HG02870 (cell line): Measurements from ENCODE around the gene SERINC5.
"Not testable (repeated sequence)": the region's sequence is repeated elsewhere in the genome, so short reads cannot be mapped to it uniquely, and the experiment has no call there.

ENCODE experiments used
- ATAC-seq: cut with Tn5 transposase; IDR thresholded peaks from one replicate; pipeline ENCODE4 v1.9.1; 2021; ENCODE audit warnings: mild to moderate bottlenecking, moderate library complexity; ENCODE audit not compliant: unreplicated experiment

The SERINC5 gene

GRCh38 chr5:80143491-80143890, 112.4 kb downstream of the SERINC5 start:
- ATAC-seq: no peak

DNA sequence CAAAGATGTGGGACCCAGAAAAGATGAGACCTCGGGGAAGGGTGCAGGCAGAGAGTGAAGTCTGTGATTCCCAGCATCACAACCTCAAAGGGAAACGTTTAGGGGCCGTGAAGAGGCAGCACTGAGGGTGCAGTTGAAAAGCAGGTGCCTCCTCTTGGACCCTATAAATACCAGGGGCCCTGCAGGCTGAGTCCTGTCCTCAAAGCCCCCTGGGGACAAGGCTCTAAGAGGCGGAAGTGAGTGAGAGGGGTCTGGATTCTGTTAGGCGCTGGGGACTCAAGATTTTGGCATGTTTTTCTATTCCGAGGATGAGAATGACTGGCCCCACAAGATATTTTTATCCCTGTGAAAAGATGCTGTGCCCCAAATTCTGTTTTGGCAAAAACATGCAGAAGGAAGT, 112.9 kb downstream of the SERINC5 start:
- no peak for ATAC-seq

DNA sequence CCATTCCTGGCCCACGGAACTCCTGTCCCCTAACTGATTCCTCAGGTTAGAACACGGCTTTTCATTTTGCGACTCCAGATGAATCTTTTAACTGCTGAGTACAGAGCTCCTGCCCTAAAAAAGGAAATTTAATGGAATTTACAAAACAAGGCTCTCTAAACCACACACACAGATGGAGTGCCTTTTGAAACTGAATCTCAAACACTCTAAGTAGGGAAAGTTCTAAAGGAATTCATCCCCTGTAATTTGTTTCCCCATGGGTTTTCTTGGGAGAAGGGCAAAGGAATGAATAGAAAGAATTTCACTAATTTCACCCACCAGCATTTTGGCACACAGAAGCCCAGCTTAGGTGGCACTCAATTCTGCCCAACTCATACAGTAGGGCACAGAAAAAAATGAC, 114.2 kb downstream of the SERINC5 start:
- ATAC-seq: no peak

GRCh38 chr5:80141147-80141671, 114.6 kb downstream of the SERINC5 start:
- ATAC-seq: no peak

DNA sequence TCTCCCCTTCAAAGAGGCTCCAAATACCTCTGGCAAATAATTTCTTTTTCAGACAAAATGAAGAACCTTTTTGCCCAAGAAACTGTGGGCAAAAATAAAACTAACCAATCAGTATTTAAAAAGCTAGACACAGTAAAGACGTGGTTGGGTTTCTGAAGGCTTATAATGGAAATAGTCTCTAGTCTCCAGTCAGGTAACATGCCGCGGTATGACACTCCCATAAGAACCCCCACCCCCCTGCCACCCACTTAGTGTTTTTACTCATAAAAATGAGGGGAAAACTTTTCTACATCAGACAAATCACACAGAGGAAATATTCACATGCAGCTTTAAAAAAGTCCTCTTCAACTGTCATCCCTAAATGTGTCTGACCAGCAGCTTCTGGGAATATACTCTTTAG, 115.4 kb downstream of the SERINC5 start:
- no peak for ATAC-seq

DNA sequence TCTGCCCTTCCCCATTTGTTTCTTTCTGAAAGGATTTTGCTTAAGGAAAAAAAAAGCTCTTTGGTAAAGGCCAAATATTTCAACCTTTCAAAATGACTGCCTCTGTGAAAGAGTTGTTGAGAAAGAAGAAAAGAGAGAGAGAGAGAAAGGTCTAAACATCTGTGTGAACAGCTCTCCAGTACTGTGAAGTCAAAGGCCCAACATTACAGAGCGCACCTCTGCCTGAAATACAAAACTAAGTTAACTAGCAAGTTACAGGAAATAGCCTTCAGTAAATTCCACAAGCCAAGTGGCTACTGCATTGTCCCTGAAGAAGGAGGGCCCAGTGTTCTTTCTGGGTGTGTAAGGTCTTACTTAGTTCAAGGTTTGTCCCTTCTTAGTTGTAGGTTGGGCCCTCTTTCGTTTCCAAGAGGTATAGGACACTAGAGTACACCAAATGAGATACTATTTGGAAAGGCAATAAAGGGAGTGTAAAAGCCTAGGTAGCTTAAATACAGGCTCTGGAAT, 116.3 kb downstream of the SERINC5 start:
- no peak for ATAC-seq

- ATAC-seq: no peak
Observed at GRCh38 chr5:80138486-80138885, 117.4 kb downstream of the SERINC5 start.

GRCh38 chr5:80136798-80137197, 119.0 kb downstream of the SERINC5 start:
- not testable (repeated sequence) for ATAC-seq

- no peak for ATAC-seq
Observed at GRCh38 chr5:80134876-80135275, 121.0 kb downstream of the SERINC5 start.

DNA sequence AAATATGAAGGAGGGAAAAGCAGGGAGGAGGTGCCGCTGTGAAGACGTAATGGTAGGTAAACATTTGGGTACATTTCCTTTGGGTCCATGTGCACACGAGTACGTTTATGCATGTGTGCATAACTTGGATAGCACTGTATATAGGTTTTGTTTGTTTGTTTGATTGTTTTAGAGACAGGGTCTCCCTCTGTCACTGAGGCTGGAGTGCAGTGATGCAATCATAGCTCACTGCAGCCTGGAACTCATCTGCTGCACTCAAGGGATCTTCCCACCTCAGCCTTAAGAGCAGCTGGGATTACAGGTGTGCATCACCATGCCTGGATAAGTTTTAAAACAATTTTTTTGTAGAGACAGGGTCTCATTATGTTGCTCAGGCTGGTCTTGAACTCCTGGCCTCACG, 126.7 kb downstream of the SERINC5 start:
- ATAC-seq: no peak

GRCh38 chr5:80128141-80128540, 127.7 kb downstream of the SERINC5 start:
- no peak for ATAC-seq

GRCh38 chr5:80127116-80127552, 128.7 kb downstream of the SERINC5 start:
- no peak for ATAC-seq

DNA sequence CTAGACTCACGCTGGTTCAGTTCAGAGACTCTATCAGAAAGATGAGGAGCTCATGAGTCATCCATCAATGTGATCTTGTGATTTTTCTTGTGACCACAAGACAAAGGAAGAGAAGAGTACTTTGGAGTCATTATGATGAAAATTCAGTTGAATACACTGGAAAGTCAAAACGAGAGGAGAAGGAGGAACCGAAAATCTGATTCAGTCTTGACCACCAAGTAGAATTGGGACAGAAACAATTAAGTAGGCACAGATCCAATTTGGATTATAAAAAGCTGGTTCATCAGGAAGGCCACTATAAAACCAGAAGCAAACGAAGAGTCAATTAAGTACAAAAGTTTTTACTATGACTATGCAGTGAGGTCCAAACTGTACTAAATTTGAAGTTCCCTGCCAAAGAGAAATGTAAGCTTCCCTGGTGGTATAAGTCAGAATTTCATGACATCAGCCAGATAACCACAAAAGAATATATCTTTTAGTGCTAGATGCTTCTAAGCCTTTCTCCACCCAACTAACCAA, 129.8 kb downstream of the SERINC5 start:
- ATAC-seq: peak; percentile 63

GRCh38 chr5:80125022-80125961, 130.6 kb downstream of the SERINC5 start:
- ATAC-seq: peak; percentile 84

- no peak for ATAC-seq
Observed at GRCh38 chr5:80124121-80124918, 131.5 kb downstream of the SERINC5 start.

DNA sequence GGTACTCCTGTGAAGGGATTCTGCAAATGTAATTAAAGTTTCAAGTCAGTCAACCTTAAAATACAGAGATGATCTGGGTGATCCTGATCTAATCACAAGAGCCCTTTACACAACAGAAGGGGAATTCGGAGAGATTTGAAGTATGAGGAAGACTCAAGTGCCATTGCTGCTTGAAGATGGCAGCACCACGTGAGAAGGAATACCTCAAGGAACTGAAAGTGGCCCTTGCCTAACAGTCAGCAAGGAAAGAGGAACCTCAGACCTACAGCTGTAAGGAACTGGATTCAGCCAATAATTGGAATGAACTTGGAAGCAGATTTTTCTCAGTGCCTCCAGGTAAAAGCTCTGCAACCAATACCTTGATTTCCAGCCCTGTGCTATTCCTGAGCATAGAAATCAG, 133.3 kb downstream of the SERINC5 start:
- ATAC-seq: no peak

DNA sequence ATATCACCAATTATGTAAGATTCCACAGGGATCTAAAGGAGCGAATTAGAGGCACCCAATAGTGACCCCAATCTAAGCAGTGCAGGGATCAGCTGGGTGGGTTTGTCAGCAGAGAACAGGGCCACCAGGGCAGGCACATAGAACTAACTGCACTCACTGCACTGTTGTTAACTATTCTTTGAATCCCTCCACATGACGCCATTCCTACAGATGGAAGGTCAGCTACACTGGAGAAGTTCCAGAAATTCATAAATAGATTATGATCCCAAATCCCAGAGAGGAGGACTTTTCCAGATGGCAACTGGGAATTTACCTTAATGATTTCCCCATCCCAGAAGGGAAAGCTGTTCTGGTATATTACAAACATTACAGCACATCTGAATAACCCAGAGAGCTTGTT, 136.5 kb downstream of the SERINC5 start:
- ATAC-seq: no peak

GRCh38 chr5:80117446-80117845, 138.4 kb downstream of the SERINC5 start:
- no peak for ATAC-seq

DNA sequence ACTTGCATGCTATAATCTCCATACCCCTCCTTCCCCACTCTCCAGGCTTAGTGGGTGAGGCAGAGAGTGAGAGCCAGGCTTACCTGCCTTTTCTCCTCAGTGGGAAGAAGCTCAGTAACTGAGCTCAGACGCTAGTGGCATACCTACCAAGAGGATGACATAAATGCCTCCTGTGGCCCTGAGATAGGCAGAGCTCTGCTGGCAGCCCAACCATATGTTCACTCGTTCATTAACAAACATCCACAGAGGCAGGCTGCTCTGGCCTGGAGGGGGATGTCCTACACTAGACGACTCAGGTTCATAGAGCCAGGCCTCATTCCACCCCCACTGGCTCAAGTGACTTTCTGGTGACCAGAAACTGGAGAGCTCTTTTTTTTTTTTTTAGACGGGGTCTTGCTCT, 139.4 kb downstream of the SERINC5 start:
- no peak for ATAC-seq

GRCh38 chr5:80116000-80116399, 139.8 kb downstream of the SERINC5 start:
- no peak for ATAC-seq

GRCh38 chr5:80114860-80115259, 141.0 kb downstream of the SERINC5 start:
- no peak for ATAC-seq
